SU-DHL-6 (cell line): Measurements from ENCODE around the gene POFUT2.

ENCODE experiments used
- EZH2phosphoT487 ChIP-seq: fragments of 200-600 bp; sonication (generic), shearing (Covaris generic); conservative IDR thresholded peaks from 2 replicates; pipeline ENCODE4 v1.6.1; 2018; ENCODE audit warnings: mild to moderate bottlenecking, antibody characterized with exemption, low read length, moderate library complexity, mixed read lengths
- TF ChIP-seq, protein P1 (sequence below): fragments of 200-600 bp; sonication (generic); IDR thresholded peaks from one replicate; pipeline ENCODE4 v1.5.1; 2017; ENCODE audit warnings: antibody characterized with exemption, mild to moderate bottlenecking, low read length, moderate library complexity; ENCODE audit not compliant: insufficient read depth, poor library complexity, severe bottlenecking

DNA sequence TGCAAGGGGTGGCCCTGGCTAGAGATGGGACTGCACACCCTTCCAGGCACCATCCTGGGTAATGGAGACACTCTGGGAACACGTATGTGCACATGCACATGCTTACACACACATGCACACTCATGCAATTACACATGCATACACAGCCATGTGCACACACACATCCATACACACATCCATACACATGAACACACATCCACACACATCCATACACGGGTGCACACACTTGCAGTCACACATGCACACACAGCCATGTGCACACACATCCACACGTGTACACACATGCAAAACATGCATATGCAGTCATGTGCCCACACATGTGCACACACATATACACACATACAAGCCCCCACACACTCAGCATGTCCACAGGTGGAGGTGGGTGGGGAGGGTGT is 22.3 kb upstream of the POFUT2 start:
- TF ChIP-seq, protein P1, sequence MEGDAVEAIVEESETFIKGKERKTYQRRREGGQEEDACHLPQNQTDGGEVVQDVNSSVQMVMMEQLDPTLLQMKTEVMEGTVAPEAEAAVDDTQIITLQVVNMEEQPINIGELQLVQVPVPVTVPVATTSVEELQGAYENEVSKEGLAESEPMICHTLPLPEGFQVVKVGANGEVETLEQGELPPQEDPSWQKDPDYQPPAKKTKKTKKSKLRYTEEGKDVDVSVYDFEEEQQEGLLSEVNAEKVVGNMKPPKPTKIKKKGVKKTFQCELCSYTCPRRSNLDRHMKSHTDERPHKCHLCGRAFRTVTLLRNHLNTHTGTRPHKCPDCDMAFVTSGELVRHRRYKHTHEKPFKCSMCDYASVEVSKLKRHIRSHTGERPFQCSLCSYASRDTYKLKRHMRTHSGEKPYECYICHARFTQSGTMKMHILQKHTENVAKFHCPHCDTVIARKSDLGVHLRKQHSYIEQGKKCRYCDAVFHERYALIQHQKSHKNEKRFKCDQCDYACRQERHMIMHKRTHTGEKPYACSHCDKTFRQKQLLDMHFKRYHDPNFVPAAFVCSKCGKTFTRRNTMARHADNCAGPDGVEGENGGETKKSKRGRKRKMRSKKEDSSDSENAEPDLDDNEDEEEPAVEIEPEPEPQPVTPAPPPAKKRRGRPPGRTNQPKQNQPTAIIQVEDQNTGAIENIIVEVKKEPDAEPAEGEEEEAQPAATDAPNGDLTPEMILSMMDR = no peak
- no peak for TF ChIP-seq EZH2phosphoT487
